ENCODE data around the gene FAM200B.

DNA sequence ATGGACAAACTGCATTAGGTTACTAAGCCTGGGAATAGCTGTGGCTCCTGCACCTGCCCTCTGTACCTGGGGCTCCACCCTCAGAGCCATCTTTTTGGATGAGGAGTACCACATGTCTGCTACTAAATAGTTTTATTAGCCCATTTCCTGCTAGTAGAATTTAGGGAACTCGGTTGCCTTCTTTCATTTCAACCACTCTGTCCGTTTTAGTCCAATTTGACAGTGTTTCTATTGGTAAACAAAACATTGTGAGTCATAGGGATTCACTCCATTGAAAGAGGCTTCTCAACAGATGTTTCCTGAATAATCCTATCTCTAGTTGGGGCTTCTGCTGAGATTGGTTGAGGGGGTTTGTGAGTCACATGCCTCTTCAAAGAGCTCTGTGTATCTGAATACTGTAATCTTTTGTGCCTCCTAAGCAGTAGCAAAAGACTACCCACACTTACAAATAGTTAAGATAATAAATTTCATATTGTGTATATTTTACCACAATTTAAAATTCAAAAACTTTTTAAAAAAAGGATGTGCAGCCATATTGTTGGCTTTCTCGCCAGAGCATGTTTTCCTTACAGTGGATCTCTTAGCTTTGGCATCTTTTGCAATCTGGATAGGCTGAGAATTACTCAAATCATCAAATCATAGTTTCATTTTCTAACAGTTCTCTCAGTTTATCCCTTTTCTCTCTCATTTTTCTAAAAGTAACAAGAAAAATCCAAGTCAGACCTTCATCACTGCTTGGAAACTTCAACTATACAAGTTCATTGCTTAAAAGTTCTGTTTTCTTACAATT, 9.9 kb downstream of the FAM200B start:
- TF ChIP-seq, protein P1, sequence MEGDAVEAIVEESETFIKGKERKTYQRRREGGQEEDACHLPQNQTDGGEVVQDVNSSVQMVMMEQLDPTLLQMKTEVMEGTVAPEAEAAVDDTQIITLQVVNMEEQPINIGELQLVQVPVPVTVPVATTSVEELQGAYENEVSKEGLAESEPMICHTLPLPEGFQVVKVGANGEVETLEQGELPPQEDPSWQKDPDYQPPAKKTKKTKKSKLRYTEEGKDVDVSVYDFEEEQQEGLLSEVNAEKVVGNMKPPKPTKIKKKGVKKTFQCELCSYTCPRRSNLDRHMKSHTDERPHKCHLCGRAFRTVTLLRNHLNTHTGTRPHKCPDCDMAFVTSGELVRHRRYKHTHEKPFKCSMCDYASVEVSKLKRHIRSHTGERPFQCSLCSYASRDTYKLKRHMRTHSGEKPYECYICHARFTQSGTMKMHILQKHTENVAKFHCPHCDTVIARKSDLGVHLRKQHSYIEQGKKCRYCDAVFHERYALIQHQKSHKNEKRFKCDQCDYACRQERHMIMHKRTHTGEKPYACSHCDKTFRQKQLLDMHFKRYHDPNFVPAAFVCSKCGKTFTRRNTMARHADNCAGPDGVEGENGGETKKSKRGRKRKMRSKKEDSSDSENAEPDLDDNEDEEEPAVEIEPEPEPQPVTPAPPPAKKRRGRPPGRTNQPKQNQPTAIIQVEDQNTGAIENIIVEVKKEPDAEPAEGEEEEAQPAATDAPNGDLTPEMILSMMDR (IDR thresholded peaks at IDR 0.05; ENCODE audit: poor library complexity): no peak
- no peak for TF ChIP-seq EZH2 (IDR thresholded peaks at IDR 0.05; ENCODE audit: borderline replicate concordance)

All from hepatocyte (in vitro differentiated cells).